Activated naive CD4-positive, alpha-beta T cell treated with Interleukin-2 at 50 U/mL for 16 hours (primary cell): Measurements from ENCODE around the gene PKNOX1.
A peak's percentile ranks its signal among the peaks of the same experiment; 100 is the strongest.
"Not testable (repeated sequence)": the region's sequence is repeated elsewhere in the genome, so short reads cannot be mapped to it uniquely, and the experiment has no call there.

ENCODE experiments used
- DNase-seq: peaks from one replicate; pipeline ENCODE4 v3.0.0-alpha.2; 2020

PKNOX1 gene

DNA sequence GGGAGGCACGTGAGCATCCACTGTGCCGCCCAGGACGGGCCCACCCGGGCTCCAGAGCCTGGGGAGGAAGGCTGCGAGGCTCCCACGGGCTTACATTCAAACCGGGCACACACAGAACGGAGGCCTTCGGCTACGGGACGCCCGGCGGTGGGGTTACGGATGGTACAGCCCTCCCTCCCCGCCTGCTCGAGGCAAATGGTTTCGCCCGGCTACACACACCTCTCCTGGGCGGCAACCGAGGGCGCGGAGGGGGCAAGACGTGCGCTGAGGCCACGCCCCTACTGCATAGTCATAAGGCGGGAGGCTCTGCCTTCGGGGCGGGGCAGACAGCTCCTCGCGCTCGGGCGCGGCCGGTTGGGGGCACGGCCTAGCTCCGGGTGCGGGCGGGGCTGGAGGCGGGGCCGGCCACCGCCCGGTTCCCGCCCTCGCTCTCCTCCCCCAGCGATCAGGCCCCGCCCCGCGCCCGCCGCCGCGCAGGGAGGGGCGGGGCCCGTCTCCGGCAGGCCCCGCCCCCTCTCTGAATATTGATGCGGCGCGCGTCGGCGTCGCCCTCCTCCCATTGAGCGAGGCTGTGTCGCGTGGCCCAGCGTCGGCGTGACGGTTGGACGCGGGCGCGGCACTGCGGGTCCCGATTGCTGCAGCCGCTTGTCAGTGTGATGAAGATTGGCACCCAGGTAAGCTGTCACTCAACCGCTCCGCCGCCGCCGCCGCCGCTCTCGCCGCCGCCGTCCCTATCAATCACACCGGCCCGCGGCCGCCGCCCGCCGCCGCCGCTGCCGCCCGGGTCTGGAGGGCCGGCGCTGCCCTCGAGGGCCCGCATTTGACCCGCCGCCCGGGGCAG lies at the start of gene PKNOX1:
Gene PKNOX1, plus strand, starts transcription at position 572 of the 841 bp plus-strand sequence. CDS start 29,820 bp downstream, outside the sequence.
- peak; percentile 99 for DNase-seq

GRCh38 chr21:42925114-42925926 lies 49.0 kb upstream of the PKNOX1 start, which contains the start of gene ERVH48-1:
Gene ERVH48-1, minus strand, starts transcription at chr21:42925630. Its CDS starts 6,624 bp downstream, at chr21:42919006.
- DNase-seq, result no peak

GRCh38 chr21:42927474-42928200 lies 46.7 kb upstream of the PKNOX1 start:
- not testable (repeated sequence) for DNase-seq

GRCh38 chr21:42929969-42930368 lies 44.4 kb upstream of the PKNOX1 start:
- no peak for DNase-seq

DNA sequence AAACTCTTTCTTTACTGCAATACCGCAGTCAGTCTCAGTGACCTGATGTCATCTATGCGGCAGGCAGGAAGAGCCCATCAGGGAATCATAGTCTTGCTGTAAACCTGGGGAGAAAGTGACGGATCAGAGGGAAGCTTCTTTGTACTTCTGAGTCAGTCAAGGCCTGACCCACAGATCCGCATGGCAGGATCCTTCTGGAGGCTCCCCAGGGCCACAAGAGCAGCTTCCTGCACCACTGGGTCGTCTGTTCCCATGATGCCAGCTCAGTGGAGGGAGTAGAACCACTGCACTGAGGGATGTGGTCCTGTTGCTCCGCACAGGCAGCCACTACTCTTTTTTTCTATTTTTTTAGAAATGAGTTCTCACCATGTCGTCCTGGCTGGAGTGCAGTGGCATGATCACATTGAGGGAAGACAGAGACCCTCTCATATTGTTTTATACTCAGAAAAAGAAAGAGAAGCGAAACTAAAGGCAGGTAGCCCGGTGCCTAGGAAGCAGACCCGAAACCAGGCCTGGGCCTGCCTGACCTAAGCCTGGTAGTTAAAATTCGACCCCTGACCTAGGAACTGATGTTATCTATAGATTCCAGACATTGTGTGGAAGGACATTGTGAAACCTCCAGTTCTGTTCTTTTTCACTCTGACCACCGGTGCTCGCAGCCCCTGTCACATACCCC lies 42.7 kb upstream of the PKNOX1 start:
- no peak for DNase-seq

GRCh38 chr21:42932378-42933136 lies 41.8 kb upstream of the PKNOX1 start:
- DNase-seq, result not testable (repeated sequence)

DNA sequence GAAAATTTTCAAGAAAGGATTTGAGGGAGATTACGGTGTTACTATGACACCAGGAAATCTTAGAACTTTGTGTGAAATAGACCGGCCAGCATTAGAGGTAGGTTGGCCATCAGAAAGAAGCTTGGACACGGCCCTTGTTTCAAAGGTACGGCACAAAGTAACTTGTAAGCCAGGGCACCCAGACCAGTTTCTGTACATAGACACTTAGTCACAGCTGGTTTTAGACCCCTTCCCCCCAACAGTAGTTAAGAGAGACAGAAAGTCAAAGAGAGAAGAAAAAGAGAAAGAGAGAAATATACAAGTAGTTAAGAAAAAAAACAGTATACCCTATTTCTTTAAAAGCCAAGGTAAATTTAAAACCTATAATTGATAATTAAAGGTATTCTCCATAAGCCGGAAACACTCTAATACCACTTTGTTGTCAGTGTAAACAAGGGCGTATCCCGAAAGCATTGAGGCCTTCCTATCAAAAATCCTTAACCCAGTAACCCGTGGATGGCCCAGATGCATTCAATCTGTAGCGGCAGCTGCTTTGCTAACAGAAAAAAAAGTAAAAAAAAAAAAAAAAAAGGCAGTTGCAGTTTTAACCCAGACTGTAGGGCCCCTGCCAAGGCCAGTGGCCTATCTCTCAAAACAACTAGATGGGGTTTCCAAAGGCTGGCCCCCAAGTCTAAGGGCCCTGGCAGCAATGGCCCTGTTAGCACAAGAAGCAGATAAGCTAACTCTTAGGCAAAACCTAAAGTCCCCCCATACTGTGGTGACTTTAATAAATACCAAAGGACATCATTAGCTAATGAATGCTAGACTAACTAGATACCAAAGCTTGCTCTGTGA lies 41.0 kb upstream of the PKNOX1 start:
- not testable (repeated sequence) for DNase-seq

DNA sequence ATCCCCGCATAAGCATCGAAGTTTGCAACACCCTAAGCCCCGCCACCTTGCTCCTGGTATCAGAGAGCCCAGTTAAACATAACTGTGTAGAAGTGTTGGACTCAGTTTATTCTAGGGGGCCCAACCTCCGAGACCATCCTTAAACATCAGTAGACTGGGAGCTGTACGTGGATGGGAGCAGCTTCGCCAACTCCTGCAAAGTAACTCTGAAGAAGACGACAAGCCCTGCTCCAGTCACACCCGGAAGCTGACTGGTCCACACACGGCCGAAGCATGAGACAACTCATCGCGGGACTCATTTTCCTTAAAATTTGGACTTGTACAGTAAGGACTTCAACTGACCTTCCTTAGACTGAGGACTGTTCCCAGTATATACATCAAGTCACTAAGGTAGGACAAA lies 40.4 kb upstream of the PKNOX1 start:
- not testable (repeated sequence) for DNase-seq

DNA sequence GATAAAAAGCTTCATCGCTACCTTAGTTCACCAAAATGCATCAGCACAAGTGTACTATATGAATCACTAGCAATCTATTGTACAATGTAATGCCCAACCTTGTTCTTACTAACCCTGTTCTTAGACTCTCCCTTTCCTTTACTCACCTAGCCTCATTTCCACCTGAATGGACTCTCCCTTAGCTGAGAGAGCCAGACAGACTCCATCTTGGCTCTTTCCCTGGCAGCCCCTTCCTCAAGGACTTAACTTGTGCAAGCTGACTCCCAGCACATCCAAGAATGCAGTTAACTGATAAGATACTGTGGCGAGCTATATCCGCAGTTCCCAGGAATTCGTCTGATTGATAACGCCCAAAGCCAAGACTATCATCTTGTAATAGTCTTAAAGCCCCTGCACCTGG lies 38.0 kb upstream of the PKNOX1 start:
- not testable (repeated sequence) for DNase-seq

DNA sequence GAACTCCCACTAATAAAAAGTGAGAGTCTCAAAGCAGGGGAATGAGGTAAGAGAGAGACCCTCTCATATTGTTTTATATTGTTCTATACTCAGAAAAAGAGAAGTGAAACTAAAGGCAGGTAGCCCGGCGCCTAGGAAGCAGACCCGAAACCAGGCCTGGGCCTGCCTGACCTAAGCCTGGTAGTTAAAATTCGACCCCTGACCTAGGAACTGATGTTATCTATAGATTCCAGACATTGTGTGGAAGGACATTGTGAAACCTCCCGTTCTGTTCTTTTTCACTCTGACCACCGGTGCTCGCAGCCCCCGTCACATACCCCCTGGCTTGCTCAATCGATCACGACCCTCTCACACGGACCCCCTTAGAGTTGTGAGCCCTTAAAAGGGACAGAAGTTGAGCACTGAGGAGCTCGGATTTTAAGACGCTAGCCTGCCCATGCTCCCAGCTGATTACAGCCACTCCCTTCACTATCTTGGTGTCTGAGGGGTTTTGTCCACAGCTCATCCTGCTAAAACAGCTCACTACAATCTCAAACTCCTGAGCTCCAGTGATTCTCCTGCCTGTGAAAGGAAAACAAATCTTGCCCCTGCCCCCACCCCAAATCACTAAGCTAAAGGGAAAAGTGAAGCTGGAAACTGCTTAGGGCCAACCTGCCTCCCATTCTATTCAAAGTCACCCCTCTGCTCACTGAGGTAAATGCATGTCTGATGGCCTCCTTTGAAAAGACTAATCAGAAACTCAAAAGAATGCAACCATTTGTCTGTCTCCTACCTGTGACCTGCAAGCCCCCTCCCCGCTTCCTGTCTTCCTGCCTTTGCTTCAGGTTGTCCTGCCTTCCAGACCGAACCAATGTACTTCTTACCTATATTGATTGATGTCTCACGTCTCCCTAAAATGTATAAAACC lies 37.1 kb upstream of the PKNOX1 start:
- not testable (repeated sequence) for DNase-seq

GRCh38 chr21:42937960-42938605 lies 36.3 kb upstream of the PKNOX1 start:
- no peak for DNase-seq

DNA sequence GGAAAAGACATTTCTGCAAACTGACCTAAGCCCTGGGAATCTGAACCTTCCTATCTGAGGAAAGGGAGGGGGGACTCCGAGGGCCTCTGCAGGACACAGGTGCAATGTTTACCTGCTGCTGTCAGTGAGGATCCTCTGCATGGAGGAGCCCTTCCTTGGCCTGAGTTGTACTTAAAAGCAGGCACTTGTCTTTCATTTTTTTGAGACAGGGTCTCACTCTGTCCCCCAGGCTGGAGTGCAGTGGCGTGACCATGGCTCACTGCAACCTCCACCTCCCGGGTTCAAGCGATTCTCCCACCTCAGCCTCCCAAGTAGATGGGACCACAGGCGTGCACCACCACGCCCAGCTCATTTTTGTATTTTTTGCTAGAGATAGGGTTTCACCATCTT lies 35.8 kb upstream of the PKNOX1 start:
- not testable (repeated sequence) for DNase-seq

GRCh38 chr21:42939582-42940413 lies 34.6 kb upstream of the PKNOX1 start:
- DNase-seq, result no peak

GRCh38 chr21:42941696-42942085 lies 32.7 kb upstream of the PKNOX1 start:
- no peak for DNase-seq

- no peak for DNase-seq
Measured at GRCh38 chr21:42942244-42942643, 32.1 kb upstream of the PKNOX1 start.

DNA sequence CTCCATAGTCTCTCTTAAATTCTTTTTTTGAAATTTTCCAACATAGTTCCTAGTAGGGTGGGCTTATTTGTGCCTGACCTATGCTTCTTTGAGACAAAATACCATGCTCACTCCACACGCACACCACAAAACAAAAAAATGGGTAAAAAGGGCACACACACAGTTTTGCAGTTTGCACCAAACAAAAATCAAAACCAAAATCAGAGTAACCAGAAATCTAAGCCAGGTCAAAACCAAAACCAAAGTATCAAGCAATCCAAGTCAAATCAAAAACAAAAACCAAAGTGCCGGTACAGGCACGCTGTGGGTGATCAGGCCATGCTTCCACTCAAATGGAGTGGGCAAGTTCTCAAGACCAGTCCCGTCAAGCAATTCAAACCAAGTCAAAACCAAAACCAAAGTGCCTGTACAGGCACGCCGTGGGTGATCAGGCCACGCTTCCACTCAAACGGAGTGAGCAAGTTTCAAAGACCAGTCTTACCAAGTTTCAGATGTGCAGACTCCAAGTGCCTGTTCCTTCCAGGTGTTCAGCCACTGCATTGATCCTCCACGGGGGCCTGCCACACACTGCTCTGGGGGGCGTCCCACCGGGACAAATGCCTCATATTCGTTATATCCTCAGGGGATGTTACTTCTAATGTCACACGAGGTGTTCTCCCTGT lies 25.1 kb upstream of the PKNOX1 start:
- not testable (repeated sequence) for DNase-seq

GRCh38 chr21:42951193-42951592 lies 23.2 kb upstream of the PKNOX1 start:
- DNase-seq, result not testable (repeated sequence)
